Neural progenitor cell (in vitro differentiated cells): ENCODE measurements around the gene CEP164. TPM values are rescaled to one million over a fixed set of nuclear protein-coding genes. Genes with fewer than 3 reads are reported as not detected.

ENCODE experiments used
- DNase-seq: peaks from one replicate; pipeline ENCODE4 v3.0.0-alpha.2; 2016; ENCODE audit warnings: low spot score
- H2AFZ ChIP-seq: fragments of 200-600 bp; sonication (generic); replicated peaks from 2 replicates; pipeline ENCODE4 v1.6.1; 2016; ENCODE audit warnings: antibody characterized with exemption
- H3F3A ChIP-seq: fragments of 200-600 bp; sonication (generic); 2 replicates; pipeline ENCODE4 v1.6.1; 2016; ENCODE audit warnings: antibody characterized with exemption, low read depth
- H3K27ac ChIP-seq: fragments of 200-600 bp; sonication (generic); 2 replicates; pipeline ENCODE4 v1.5.1; 2016; ENCODE audit warnings: mild to moderate bottlenecking
- H3K27me3 ChIP-seq: fragments of 200-600 bp; sonication (generic); 2 replicates; pipeline ENCODE4 v1.6.1; 2016; ENCODE audit warnings: mild to moderate bottlenecking, moderate library complexity
- H3K36me3 ChIP-seq: fragments of 200-600 bp; sonication (generic); 2 replicates; pipeline ENCODE4 v1.5.1; 2016
- H3K4me1 ChIP-seq: fragments of 200-600 bp; sonication (generic); 2 replicates; pipeline ENCODE4 v1.6.1; 2016; ENCODE audit warnings: mixed run types
- H3K4me2 ChIP-seq: fragments of 200-600 bp; sonication (generic); 2 replicates; pipeline ENCODE4 v1.6.1; 2016
- H3K4me3 ChIP-seq: fragments of 200-600 bp; sonication (generic); 2 replicates; pipeline ENCODE4 v1.5.1; 2016
- H3K79me2 ChIP-seq: fragments of 200-600 bp; sonication (generic); 2 replicates; pipeline ENCODE4 v1.6.1; 2016; ENCODE audit warnings: low read depth
- H3K9ac ChIP-seq: fragments of 200-600 bp; sonication (generic); 2 replicates; pipeline ENCODE4 v1.6.1; 2016
- H3K9me3 ChIP-seq: fragments of 200-600 bp; sonication (generic); 2 replicates; pipeline ENCODE4 v1.5.1; 2016; ENCODE audit warnings: low read depth
- H4K20me1 ChIP-seq: fragments of 200-600 bp; sonication (generic); 2 replicates; pipeline ENCODE4 v1.6.1; 2016; ENCODE audit warnings: low read depth
- H3K27ac Mint-ChIP-seq: 3 replicates; pipeline ENCODE4 v1.8.0; 2021; ENCODE audit warnings: mixed read lengths
- H3K27me3 Mint-ChIP-seq: 2 replicates; pipeline ENCODE4 v1.8.0; 2022; ENCODE audit warnings: low read depth, mild to moderate bottlenecking, inconsistent platforms, moderate library complexity, mixed read lengths; ENCODE audit not compliant: insufficient read depth
- H3K36me3 Mint-ChIP-seq: 3 replicates; pipeline ENCODE4 v1.8.0; 2021; ENCODE audit warnings: mixed read lengths
- H3K4me1 Mint-ChIP-seq: 3 replicates; pipeline ENCODE4 v1.8.0; 2021; ENCODE audit warnings: mixed read lengths
- H3K4me3 Mint-ChIP-seq: 3 replicates; pipeline ENCODE4 v1.8.0; 2021; ENCODE audit warnings: mild to moderate bottlenecking, moderate library complexity, mixed read lengths
- H3K9me3 Mint-ChIP-seq: 3 replicates; pipeline ENCODE4 v1.8.0; 2020; ENCODE audit warnings: mixed read lengths
- EZH2 ChIP-seq: fragments of 200-600 bp; sonication (generic); IDR thresholded peaks from 2 replicates; pipeline ENCODE4 v1.6.1; 2017; ENCODE audit warnings: antibody characterized with exemption, mild to moderate bottlenecking, moderate library complexity
- EZH2phosphoT487 ChIP-seq: fragments of 200-600 bp; sonication (generic); IDR thresholded peaks from 2 replicates; pipeline ENCODE4 v1.6.1; 2017; ENCODE audit warnings: antibody characterized with exemption
- total RNA-seq: library from RNA; depleted of rRNA; stranded (reverse); fragments of >200 nt; gene quantifications from 2 replicates; pipeline ENCODE4 v1.2.3, GENCODE V29; 2015; ENCODE audit warnings: low replicate concordance
- TF ChIP-seq, protein P1 (sequence below): fragments of 200-600 bp; sonication (generic); IDR thresholded peaks from 2 replicates; pipeline ENCODE4 v1.5.1; 2017; ENCODE audit warnings: antibody characterized with exemption, mild to moderate bottlenecking

Gene CEP164
- total RNA-seq, 1 donor from 2014 or later: 24.2 TPM

DNA sequence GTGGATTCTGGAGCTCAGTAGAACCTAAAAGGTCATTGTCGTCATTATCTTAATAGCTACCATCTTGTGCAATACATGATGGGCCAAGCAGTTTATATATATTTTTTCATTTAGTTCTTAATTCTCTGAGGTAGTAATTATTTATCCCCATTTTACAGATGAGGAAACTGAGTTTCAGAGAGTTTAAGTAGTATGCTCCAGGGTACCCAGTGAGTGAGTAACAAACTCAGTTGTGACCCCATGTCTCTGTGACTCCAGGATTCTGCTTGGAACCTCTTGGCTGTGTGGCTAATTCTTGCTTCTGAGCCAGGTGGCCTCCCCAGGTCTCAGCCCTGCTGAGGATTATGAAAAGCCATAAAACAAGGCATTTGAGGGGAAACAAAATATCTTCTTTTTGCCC, 82.6 kb downstream of the CEP164 start:
- TF ChIP-seq, protein P1, sequence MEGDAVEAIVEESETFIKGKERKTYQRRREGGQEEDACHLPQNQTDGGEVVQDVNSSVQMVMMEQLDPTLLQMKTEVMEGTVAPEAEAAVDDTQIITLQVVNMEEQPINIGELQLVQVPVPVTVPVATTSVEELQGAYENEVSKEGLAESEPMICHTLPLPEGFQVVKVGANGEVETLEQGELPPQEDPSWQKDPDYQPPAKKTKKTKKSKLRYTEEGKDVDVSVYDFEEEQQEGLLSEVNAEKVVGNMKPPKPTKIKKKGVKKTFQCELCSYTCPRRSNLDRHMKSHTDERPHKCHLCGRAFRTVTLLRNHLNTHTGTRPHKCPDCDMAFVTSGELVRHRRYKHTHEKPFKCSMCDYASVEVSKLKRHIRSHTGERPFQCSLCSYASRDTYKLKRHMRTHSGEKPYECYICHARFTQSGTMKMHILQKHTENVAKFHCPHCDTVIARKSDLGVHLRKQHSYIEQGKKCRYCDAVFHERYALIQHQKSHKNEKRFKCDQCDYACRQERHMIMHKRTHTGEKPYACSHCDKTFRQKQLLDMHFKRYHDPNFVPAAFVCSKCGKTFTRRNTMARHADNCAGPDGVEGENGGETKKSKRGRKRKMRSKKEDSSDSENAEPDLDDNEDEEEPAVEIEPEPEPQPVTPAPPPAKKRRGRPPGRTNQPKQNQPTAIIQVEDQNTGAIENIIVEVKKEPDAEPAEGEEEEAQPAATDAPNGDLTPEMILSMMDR: no peak
- TF ChIP-seq EZH2phosphoT487: no peak
- no peak for TF ChIP-seq EZH2

DNA sequence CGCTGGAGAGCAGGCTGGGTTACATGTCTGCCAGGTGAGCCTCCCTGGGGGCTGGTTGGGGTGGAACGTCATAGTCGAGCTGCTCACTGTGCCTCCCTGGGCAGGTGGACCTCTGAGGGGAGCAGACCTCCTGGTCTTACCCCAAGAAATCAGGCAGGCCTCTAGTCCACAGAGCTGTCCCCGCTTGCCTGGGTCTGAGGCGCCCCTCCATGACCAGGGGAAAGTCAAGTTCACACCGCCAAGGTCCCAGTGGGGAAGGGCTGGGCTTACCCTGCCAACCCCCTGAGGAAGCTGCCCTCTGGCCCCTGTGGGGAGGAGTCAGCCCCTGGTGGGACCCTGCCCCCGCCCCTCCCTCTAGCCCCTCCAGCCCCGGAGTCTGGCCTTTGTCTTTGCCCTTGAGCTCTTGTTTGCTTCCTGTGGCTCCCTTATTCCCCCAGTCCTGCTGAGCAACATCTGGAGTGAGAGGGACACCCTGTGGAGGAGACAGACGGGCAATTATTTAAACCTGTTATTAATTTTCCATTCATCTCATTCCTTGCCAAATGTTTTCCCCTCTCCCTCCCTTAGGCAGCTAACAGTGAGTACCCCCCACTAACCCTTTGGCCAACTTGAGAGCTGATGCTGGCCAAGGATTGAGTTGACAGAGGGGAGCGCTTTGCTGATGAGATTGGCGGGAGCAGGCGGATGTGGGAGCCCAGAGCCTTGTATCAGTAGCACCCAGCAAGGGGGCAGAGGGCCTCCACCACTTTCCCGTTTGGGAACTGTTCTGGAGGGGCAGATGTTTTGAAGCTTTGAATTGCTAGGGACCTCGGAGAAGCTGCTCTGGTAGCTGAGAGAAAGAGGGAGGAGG, 83.4 kb downstream of the CEP164 start:
- Mint-ChIP-seq H3K9me3 (peaks cover 2% of the 10 kb centered on the region), H3K36me3 (peaks cover 24% of the 10 kb centered on the region), H3K4me1 (peaks cover 3% of the 10 kb centered on the region), H3K27ac (no peak overlapping the region), H3K4me3 (no peak overlapping the region), H3K27me3 (peaks cover 2% of the 10 kb centered on the region)
- no peak overlapping the region for H3K4me2 ChIP-seq
- no peaks in the 10 kb centered on the region for H3F3A ChIP-seq
- no peak overlapping the region for H2AFZ ChIP-seq
- no peak overlapping the region for H3K4me3 ChIP-seq
- no peaks in the 10 kb centered on the region for H4K20me1 ChIP-seq
- no peaks in the 10 kb centered on the region for H3K4me1 ChIP-seq
- H3K27ac ChIP-seq: no peak overlapping the region
- no peak overlapping the region for H3K9ac ChIP-seq
- TF ChIP-seq, protein P1: no peak
- TF ChIP-seq EZH2 (no peak), EZH2phosphoT487 (no peak)
- no peaks in the 10 kb centered on the region for H3K79me2 ChIP-seq
- peaks cover 4% of the 10 kb centered on the region for H3K9me3 ChIP-seq
- no peaks in the 10 kb centered on the region for H3K36me3 ChIP-seq
- H3K27me3 ChIP-seq: no peaks in the 10 kb centered on the region
- DNase-seq: no peak

More for the DNA sequence above, 82.6 kb downstream of the CEP164 start:
- Histone ChIP-seq H3K4me2 (no peak overlapping the region), H3K27me3 (no peaks in the 10 kb centered on the region), H3K9ac (no peak overlapping the region), H3K4me1 (no peaks in the 10 kb centered on the region), H3F3A (no peaks in the 10 kb centered on the region), H3K4me3 (no peak overlapping the region), H3K9me3 (peaks cover 10% of the 10 kb centered on the region), H4K20me1 (no peaks in the 10 kb centered on the region), H3K36me3 (no peaks in the 10 kb centered on the region), H2AFZ (no peak overlapping the region), H3K27ac (no peak overlapping the region), H3K79me2 (no peaks in the 10 kb centered on the region)
- Mint-ChIP-seq H3K4me1 (peaks cover 3% of the 10 kb centered on the region), H3K4me3 (no peak overlapping the region), H3K27me3 (peaks cover 2% of the 10 kb centered on the region), H3K9me3 (peaks cover 11% of the 10 kb centered on the region), H3K27ac (no peak overlapping the region), H3K36me3 (peaks cover 32% of the 10 kb centered on the region)
- DNase-seq: no peak

DNA sequence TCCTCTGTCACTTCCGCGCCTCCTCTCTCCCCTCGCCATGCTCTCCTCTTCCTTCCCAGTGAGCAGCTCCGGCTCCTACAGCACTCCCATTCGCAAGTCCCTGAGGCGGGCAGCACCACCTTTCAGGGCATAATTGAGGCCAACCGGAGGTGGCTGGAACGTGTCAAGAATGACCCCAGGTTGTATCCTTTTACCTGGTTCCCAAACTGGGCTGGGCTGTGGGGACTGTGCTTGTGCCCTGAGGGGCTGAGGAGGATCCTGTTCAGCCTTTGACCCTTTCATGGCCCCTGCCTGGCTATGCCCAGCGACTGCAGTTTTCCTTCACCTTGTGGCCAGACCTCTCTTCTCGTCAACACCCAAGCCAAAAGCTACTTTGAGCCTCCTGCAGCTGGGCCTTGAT, 84.1 kb downstream of the CEP164 start:
- Mint-ChIP-seq H3K27ac (no peak overlapping the region), H3K4me3 (no peak overlapping the region), H3K36me3 (peaks cover 18% of the 10 kb centered on the region), H3K27me3 (peaks cover 4% of the 10 kb centered on the region), H3K4me1 (peaks cover 3% of the 10 kb centered on the region), H3K9me3 (no peaks in the 10 kb centered on the region)
- no peaks in the 10 kb centered on the region for H3K27me3 ChIP-seq
- H3K36me3 ChIP-seq: no peaks in the 10 kb centered on the region
- no peak overlapping the region for H2AFZ ChIP-seq
- no peaks in the 10 kb centered on the region for H3K4me1 ChIP-seq
- H3K9ac ChIP-seq: no peak overlapping the region
- TF ChIP-seq EZH2phosphoT487 (no peak), EZH2 (no peak)
- TF ChIP-seq, protein P1: no peak
- no peak overlapping the region for H3K27ac ChIP-seq
- H3K4me3 ChIP-seq: no peak overlapping the region
- no peaks in the 10 kb centered on the region for H3K9me3 ChIP-seq
- H3F3A ChIP-seq: no peaks in the 10 kb centered on the region
- DNase-seq: no peak
- no peaks in the 10 kb centered on the region for H4K20me1 ChIP-seq
- H3K4me2 ChIP-seq: no peak overlapping the region
- no peaks in the 10 kb centered on the region for H3K79me2 ChIP-seq
